Liver (tissue), 9 donors: Measurements from ENCODE around the gene NQO2. TPM values are rescaled to one million over a fixed set of nuclear protein-coding genes. Genes with fewer than 3 reads are reported as not detected.
"Not testable (repeated sequence)": the region's sequence is repeated elsewhere in the genome, so short reads cannot be mapped to it uniquely, and the experiment has no call there.

ENCODE experiments used
- DNase-seq: peaks from one replicate; pipeline ENCODE4 v3.0.0-alpha.2; 2017; ENCODE audit warnings: low spot score
- H3K27ac ChIP-seq, 2 donors: one replicate each; pipeline ENCODE4 v1.7.0; 2013; ENCODE audit warnings: inconsistent platforms in 2 of 2, low read length in 2 of 2, control low read depth in 1 of 2, low read depth in 1 of 2, mild to moderate bottlenecking in 1 of 2
- H3K27me3 ChIP-seq, 4 donors: one replicate each; pipeline versions ENCODE4 v1.6.1 to v1.7.0; 2013; ENCODE audit warnings: low read length in 3 of 4, inconsistent platforms in 1 of 4, mild to moderate bottlenecking in 1 of 4, moderate library complexity in 1 of 4; ENCODE audit not compliant: control insufficient read depth in 4 of 4, insufficient read depth in 4 of 4
- H3K36me3 ChIP-seq, 4 donors: one replicate each; pipeline versions ENCODE4 v1.6.1 to v1.7.0; 2013; ENCODE audit warnings: low read length in 3 of 4, mild to moderate bottlenecking in 3 of 4, low read depth in 1 of 4, moderate library complexity in 1 of 4; ENCODE audit not compliant: control insufficient read depth in 4 of 4, insufficient read depth in 3 of 4
- H3K4me1 ChIP-seq, 4 donors: one replicate each; pipeline versions ENCODE4 v1.6.1 to v1.7.0; 2013; ENCODE audit warnings: low read length in 3 of 4, mild to moderate bottlenecking in 3 of 4, moderate library complexity in 1 of 4; ENCODE audit not compliant: control insufficient read depth in 4 of 4, insufficient read depth in 4 of 4
- H3K4me3 ChIP-seq, 3 donors: one replicate each; pipeline versions ENCODE4 v1.6.1 to v1.7.0; 2013; ENCODE audit warnings: low read length in 3 of 3, control low read depth in 1 of 3, low read depth in 1 of 3, mild to moderate bottlenecking in 1 of 3
- H3K9ac ChIP-seq, 2 donors: one replicate each; pipeline ENCODE4 v1.7.0; 2013; ENCODE audit warnings: low read length in 2 of 2, mild to moderate bottlenecking in 2 of 2, moderate library complexity in 2 of 2, control low read depth in 1 of 2, low read depth in 1 of 2
- H3K9me3 ChIP-seq, 4 donors: one replicate each; pipeline versions ENCODE4 v1.6.1 to v1.7.0; 2013; ENCODE audit warnings: low read length in 3 of 4; ENCODE audit not compliant: control insufficient read depth in 4 of 4
- EGR1 ChIP-seq, 2 donors: IDR thresholded peaks; 2 replicates each; pipeline ENCODE4 v1.6.1; 2016 to 2018; ENCODE audit warnings: antibody characterized with exemption in 2 of 2, low read depth in 2 of 2
- FOXA2 ChIP-seq: IDR thresholded peaks from 2 replicates; pipeline ENCODE4 v1.6.1; 2016; ENCODE audit warnings: antibody characterized with exemption
- GABPA ChIP-seq, 2 donors: IDR thresholded peaks in 1 of 2; conservative IDR thresholded peaks in 1 of 2; 2 replicates each; pipeline ENCODE4 v1.6.1; 2016; ENCODE audit warnings: antibody characterized with exemption in 2 of 2, mild to moderate bottlenecking in 1 of 2, moderate library complexity in 1 of 2
- HNF4A ChIP-seq, 2 donors: conservative IDR thresholded peaks; 2 replicates each; pipeline ENCODE4 v1.6.1; 2016; ENCODE audit warnings: antibody characterized with exemption in 2 of 2, mild to moderate bottlenecking in 2 of 2
- JUND ChIP-seq, 2 donors: IDR thresholded peaks; 2 replicates each; pipeline ENCODE4 v1.6.1; 2016; ENCODE audit warnings: antibody characterized with exemption in 2 of 2
- RAD21 ChIP-seq, 2 donors: IDR thresholded peaks; 2 replicates each; pipeline ENCODE4 v1.6.1; 2016; ENCODE audit warnings: antibody characterized with exemption in 2 of 2, mild to moderate bottlenecking in 2 of 2
- SP1 ChIP-seq: IDR thresholded peaks from 2 replicates; pipeline ENCODE4 v1.6.1; 2018; ENCODE audit warnings: antibody characterized with exemption, mild to moderate bottlenecking
- TAF1 ChIP-seq: conservative IDR thresholded peaks from 2 replicates; pipeline ENCODE4 v1.6.1; 2016; ENCODE audit warnings: antibody characterized with exemption, mild to moderate bottlenecking
- YY1 ChIP-seq: IDR thresholded peaks from 2 replicates; pipeline ENCODE4 v1.6.1; 2016; ENCODE audit warnings: antibody characterized with exemption, mild to moderate bottlenecking
- WGBS: extraction: QIAGEN DNeasy Blood & Tissue Kit; methylation state at CpG from one replicate; pipeline ENCODE4 v1.1.7; 2013; 5-methylcytosine and 5-hydroxymethylcytosine counted together
- polyA plus RNA-seq, 2 donors: library from polyadenylated mRNA; stranded (reverse) in 1 of 2; unstranded in 1 of 2; fragments of 200-250 nt in 1 of 2; fragments of >200 nt in 1 of 2; fragmentation: Nextera tagmentation in 1 of 2; extraction: Ambion mirVana in 1 of 2; gene quantifications; one replicate each; pipeline versions ENCODE4 v1.2.1 to v1.2.3, GENCODE V29; 2013 to 2015
- total RNA-seq, 2 donors: library from RNA; depleted of rRNA; stranded (reverse); fragments of >200 nt; gene quantifications; one replicate each; pipeline ENCODE4 v1.2.3, GENCODE V29; 2014
- TF ChIP-seq, protein P1 (sequence below): fragments of 150-350 bp; IDR thresholded peaks from 2 replicates; pipeline ENCODE4 v1.5.1; 2017; ENCODE audit warnings: improper control_type of control experiment, low read depth, low read length; ENCODE audit not compliant: missing input control
- TF ChIP-seq, protein P2 (sequence below): IDR thresholded peaks from 2 replicates; pipeline ENCODE4 v1.6.1; 2016; ENCODE audit warnings: antibody characterized with exemption, mild to moderate bottlenecking
- donor health status: healthy.
- donor health status: healthy.
- donor health status: healthy.
- donor health status: healthy.
- donor health status: healthy.

Gene NQO2
- total and polyA plus RNA-seq, 4 donors = 11.5 to 127 (median 92.7) TPM

DNA sequence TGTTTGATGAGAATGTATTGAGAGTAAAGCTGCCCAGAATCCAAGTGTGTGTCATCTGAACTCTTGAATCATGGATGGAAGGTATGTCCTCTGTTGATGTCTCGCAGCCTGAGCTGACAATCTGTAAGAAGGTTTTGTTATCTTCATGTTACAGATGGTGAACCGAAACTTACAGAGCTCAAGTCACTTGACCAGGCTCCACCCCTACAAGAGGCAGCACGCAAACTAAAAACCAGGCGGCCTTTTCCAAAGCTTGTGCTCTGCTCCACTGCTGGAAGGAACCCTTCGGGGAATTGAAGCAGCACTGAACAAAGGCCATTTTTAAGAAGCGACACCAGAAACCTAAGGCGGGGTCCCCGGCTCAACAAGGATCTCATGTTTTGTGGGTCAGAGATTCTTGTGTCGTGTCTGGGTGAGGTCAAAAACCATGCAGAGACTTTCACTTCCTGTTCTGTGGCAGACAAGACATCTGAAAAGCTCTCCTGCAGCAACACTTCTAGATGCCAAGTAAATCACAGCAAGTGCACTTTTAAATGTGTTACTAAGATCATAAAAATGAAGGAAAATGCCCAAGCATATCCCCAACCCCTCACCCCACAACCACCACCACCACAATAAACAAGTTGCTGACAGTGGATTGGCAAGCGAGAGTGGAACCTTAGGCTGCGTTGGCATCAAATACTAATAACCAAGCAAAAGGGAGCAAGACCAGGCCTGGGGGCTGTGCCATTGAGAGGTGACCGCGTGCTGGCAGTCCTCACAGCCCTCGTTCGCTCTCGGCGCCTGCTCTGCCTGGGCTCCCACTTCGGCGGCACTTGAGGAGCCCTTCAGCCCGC lies 27.3 kb downstream of the NQO2 start (continued):
- TF ChIP-seq, protein P1, sequence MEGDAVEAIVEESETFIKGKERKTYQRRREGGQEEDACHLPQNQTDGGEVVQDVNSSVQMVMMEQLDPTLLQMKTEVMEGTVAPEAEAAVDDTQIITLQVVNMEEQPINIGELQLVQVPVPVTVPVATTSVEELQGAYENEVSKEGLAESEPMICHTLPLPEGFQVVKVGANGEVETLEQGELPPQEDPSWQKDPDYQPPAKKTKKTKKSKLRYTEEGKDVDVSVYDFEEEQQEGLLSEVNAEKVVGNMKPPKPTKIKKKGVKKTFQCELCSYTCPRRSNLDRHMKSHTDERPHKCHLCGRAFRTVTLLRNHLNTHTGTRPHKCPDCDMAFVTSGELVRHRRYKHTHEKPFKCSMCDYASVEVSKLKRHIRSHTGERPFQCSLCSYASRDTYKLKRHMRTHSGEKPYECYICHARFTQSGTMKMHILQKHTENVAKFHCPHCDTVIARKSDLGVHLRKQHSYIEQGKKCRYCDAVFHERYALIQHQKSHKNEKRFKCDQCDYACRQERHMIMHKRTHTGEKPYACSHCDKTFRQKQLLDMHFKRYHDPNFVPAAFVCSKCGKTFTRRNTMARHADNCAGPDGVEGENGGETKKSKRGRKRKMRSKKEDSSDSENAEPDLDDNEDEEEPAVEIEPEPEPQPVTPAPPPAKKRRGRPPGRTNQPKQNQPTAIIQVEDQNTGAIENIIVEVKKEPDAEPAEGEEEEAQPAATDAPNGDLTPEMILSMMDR = no peak
- TF ChIP-seq RAD21 (IDR thresholded peaks at IDR 0.05) = no peak

DNA sequence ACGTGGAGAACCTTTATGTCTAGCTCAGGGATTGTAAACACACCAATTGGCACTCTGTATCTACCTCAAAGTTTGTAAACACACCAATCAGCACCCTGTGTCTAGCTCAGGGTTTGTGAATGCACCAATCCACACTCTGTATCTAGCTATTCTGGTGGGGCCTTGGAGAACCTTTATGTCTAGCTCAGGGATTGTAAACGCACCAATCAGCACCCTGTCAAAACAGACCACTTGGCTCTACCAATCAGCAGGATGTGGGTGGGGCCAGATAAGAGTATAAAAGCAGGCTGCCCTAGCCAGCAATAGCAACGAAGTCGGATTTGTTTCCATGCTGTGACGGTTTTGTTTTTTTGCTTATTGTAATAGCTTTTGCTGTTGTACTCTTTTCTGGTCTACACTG lies 28.5 kb downstream of the NQO2 start:
- WGBS = 87% methylated on average over 5 of the region's 5 CpGs
- H3K27me3 ChIP-seq, H3K4me3 ChIP-seq, H3K36me3 ChIP-seq, DNase-seq, H3K9ac ChIP-seq, H3K9me3 ChIP-seq, H3K27ac ChIP-seq: not testable (repeated sequence)
- H3K4me1 ChIP-seq = peaks cover 2 to 17% (median 3%) of the 10 kb centered on the region in 4 donors

DNA sequence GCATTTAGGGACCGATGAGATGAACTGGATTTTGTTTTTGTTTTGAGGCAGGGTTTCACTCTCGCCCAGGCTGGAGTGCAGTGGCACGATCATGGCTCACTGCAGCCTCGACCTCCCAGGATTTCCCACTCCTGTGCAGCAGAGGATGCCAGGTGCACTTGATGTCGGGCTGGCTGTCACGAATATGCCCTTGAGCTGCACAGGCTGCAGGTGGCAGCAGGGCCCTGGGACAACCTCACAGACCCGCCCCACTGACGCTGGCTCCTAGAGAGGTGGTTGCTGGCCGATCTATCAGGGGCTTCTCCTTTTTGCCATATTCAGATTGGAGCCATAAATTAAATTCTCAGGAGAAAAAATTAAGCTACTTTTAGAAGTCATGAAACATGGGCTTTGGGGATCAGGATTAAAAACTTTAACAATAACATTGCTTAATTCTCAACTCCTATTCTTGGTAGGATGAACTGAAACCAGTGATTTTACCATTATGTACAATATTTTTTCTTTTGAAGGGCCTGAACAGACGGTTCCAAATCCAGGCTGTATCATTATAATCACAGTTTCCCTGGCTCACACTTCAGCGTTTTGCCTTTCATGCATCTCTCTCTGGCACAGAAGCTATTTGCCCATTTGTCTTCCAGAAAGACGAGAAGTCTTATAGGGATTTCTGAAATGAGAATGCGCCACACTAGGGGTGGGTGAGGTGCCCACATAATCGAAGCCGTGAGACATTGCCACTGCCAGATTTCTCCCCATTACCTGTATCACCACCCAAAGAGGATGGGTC lies 32.4 kb downstream of the NQO2 start:
- 71% methylated on average over 15 of the region's 15 CpGs for WGBS
- Histone ChIP-seq H3K36me3 (no peaks in the 10 kb centered on the region), H3K27me3 (no peaks in the 10 kb centered on the region), H3K9me3 (no peaks in the 10 kb centered on the region), H3K27ac (no peak overlapping the region), H3K9ac (no peak overlapping the region), H3K4me1 (no peaks in the 10 kb centered on the region), H3K4me3 (no peak overlapping the region)
- TF ChIP-seq JUND (IDR thresholded peaks at IDR 0.05) (no peak), HNF4A (conservative IDR thresholded peaks at IDR 0.05) (no peak), EGR1 (IDR thresholded peaks at IDR 0.05; ENCODE audit: low read depth in 2 of 2) (no peak), YY1 (no peak), GABPA (IDR thresholded peaks at IDR 0.05 in 1 of 2, conservative IDR thresholded peaks at IDR 0.05 in 1 of 2) (no peak), SP1 (no peak), TAF1 (no peak), FOXA2 (no peak)
- TF ChIP-seq, protein P2, sequence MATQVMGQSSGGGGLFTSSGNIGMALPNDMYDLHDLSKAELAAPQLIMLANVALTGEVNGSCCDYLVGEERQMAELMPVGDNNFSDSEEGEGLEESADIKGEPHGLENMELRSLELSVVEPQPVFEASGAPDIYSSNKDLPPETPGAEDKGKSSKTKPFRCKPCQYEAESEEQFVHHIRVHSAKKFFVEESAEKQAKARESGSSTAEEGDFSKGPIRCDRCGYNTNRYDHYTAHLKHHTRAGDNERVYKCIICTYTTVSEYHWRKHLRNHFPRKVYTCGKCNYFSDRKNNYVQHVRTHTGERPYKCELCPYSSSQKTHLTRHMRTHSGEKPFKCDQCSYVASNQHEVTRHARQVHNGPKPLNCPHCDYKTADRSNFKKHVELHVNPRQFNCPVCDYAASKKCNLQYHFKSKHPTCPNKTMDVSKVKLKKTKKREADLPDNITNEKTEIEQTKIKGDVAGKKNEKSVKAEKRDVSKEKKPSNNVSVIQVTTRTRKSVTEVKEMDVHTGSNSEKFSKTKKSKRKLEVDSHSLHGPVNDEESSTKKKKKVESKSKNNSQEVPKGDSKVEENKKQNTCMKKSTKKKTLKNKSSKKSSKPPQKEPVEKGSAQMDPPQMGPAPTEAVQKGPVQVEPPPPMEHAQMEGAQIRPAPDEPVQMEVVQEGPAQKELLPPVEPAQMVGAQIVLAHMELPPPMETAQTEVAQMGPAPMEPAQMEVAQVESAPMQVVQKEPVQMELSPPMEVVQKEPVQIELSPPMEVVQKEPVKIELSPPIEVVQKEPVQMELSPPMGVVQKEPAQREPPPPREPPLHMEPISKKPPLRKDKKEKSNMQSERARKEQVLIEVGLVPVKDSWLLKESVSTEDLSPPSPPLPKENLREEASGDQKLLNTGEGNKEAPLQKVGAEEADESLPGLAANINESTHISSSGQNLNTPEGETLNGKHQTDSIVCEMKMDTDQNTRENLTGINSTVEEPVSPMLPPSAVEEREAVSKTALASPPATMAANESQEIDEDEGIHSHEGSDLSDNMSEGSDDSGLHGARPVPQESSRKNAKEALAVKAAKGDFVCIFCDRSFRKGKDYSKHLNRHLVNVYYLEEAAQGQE = no peak
- no peak for DNase-seq
